NCI-H2029 treated with DMSO at 0.1 percent for 48 hours (cell line): ENCODE results near the gene PAPPA2.

Experiments
- DNase-seq: peaks from one replicate; lab custom pipeline; 2025; lab: John Stamatoyannopoulos, UW

The PAPPA2 gene

DNA sequence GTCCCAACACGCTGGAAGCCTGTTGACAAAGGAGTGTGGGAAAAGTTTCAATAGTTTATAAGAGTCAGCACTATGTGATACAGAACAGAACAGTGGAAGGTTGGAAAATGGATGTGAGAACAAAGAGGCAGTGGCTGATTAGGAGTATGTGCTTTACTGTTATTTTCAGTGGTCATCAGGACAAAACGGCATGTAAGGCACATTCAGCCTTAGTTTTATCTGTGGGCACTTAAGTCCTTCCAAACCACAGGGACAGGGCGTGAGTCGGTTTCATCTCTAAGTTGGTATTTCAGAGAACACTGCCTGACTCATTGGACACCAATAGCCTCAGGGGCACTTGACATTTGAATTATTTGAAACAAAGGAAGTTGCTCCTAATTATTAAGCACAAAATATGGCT, 394.7 kb downstream of the PAPPA2 start:
- no peak for DNase-seq

DNA sequence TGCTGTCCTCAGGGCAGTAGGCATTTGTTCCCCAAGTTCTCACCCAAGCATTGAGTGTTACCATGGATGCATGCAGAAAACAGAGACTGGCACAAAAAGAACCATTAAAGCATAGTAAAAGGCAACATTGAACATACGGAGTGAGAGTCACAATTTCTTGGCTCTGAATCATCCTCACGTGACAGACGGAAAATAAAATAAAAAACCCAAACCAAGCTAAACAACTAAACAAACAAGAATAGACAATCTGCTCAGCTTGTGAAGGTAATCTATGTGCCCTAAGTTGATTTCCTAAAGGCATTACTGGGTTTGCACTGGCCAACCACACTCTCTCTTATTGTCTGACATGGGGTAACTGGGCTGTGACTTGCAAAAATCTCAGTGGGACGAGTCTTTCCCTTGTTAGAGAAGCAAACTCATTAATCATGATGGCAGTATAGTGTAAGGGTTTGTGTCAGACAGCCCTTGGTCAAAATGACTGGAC, 395.5 kb downstream of the PAPPA2 start:
- DNase-seq, result no peak

DNA sequence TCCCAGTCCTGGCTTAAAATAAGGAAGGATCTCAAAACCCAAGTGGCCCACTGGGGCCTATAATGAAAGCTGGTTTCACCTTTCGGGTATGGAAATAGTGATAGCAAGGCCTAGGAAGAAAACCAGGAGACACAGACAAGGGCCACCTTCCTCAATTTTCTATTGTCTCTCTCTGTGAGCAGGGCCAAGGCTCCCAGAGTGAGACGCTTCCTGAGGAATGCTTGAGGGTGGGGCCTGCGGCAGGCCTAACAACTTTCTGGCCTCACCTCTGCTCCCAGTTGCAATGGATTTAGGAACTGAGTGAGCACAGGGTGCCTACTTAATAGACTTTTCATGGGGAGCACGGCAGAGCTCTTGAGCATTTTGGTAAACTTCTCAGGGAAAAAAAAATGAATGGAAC, 400.6 kb downstream of the PAPPA2 start:
- no peak for DNase-seq

DNA sequence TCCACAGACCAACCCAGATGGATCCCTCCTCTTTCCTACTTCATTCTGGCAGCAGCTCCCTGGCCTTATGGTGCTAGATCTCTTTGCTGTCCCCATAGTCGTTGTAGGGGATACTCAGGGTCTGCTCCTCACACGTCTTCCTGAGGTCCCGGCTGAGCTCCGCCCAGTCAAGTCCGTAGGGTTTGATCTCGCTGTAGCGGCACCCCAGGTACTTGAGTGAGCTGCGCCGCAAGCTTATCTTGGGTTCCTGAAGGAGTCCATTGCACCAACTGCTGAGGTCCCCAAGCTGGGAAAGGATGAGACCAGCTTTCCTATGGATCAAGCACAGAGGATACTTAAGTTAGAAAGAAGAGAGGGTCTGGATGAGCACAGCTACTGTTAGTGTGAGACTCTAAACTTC, 401.2 kb downstream of the PAPPA2 start:
- no peak for DNase-seq

DNA sequence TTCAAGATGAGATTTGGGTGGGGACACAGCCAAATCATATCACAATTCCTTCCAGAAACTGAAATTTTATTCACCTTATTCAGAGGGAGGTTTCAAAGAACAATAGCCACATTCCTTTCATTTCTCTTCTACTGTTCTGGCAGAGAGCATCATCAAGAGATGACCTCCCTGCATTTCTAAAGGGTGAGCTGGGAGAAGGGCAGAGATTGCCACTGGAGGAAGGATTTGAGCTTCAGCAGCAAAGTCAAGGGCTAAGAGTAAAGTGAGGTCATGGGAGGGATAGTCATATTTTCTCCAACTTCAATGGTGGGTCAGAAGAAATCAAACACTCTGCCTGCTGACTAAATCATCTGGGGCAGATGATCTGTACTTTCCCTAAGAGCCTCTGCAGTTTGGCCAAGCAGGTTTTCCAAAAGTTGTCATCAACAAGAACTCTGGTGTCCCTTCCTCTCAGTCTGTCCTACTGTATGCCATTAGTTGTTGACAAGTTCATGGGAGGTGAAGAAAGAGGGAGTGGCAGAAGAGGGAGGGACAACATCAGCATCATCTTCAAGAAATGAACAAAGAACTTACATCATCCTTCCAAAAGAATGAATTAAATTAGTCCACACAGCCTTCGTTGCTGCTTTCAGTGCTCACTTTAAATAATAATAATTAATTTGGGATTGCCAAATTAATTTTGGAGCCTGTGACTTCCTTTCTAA, 403.2 kb downstream of the PAPPA2 start:
- DNase-seq, result no peak

DNA sequence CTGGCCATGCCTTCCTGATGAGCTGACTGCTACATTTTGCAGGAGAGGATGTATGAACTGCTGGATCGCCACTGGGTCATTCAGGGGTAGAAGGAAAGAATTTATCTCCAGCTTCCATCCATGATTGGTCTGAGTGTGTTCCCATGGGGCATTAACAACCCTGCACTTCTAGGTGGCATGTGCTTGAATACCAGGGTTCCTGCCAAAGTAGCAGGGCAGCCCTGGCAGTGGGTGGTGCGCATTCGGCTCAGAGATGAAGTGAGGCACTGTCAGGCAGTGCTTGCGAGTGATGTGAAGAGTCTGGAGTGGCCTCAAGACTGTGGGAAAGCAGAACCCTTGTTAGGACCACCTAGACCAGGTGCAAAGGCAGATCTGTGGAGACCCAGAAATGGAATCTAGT, 406.6 kb downstream of the PAPPA2 start:
- no peak for DNase-seq

DNA sequence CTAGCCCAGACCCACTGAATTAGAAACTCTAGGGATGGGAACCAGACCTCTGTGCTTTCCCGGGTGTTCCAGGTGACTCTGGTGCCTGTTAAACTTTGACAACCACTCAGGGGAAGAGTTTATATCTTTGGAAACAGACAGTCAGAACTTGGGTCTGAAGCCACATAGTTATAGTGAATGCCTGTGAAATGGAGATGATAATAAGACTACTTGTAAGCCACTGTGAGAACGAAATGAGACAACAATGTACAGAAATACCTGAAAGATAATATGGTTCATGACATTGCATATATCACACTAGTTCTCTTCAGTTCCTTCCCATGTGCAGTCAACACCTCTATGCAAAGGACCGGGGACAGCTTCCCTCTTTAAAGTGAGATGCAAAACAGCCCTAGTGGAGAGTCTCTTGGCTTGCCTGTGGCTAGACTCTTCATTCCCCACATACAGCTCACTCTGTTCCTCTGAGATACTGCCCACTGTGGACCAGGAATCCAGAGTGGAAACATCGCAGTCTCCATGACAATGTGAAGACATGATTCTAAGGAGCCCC, 414.1 kb downstream of the PAPPA2 start:
- DNase-seq, result no peak

DNA sequence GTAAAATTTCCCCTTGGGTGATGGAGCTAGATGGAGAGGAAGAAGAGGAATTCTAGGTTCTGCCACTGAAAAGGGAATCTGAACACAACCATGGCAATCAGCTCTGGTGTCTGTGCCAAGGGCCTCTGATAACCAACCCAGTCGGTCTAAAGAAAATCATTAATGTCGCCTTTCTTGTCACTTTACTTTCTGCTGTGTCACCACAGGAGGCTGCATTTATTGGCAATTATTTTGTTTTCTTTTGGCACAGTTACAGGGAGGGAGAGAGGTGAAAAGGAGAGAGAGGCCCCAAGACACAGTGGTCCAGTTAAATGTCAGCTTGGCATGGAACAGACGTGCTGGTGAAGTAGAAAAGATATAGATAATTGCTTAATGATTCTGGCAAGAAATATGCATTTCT, 414.6 kb downstream of the PAPPA2 start:
- no peak for DNase-seq

DNA sequence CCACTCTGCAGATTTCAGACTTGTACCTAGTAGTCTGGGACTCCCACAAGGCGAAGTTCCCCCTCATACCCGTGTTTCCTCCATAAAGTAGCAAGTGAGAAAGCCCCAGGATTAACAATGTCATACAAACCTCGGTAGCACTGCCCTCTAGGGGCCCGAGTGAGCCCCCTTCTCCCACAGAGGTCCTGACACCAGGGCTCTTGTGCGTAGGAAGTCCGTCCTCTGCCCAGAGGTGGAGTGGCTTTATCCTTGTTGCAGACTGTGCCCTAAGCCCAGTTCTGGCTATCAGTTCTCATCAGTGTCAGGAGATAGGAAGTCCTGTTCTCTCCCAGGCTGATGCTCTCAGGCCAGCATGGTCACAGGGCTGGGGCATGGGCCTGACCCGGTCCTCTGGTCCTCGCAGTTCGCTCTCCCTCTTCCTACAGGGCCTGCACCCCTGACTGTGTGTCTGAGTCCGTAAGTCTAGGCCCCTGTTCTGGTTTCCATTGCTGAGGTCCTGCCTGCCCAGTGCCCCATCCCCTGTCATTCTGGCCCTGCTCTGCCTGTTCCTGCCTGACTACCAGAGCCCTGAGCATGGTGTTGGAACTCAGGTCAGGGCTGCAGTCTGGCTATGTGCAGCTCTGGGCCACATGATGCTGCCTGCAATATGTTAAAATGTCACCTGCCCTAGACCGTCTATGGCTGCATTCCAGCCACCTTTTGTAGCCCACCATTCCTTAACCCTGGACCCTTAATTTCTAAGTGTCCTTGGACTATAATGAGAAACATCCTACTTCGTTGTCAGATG, 416.0 kb downstream of the PAPPA2 start:
- no peak for DNase-seq

DNA sequence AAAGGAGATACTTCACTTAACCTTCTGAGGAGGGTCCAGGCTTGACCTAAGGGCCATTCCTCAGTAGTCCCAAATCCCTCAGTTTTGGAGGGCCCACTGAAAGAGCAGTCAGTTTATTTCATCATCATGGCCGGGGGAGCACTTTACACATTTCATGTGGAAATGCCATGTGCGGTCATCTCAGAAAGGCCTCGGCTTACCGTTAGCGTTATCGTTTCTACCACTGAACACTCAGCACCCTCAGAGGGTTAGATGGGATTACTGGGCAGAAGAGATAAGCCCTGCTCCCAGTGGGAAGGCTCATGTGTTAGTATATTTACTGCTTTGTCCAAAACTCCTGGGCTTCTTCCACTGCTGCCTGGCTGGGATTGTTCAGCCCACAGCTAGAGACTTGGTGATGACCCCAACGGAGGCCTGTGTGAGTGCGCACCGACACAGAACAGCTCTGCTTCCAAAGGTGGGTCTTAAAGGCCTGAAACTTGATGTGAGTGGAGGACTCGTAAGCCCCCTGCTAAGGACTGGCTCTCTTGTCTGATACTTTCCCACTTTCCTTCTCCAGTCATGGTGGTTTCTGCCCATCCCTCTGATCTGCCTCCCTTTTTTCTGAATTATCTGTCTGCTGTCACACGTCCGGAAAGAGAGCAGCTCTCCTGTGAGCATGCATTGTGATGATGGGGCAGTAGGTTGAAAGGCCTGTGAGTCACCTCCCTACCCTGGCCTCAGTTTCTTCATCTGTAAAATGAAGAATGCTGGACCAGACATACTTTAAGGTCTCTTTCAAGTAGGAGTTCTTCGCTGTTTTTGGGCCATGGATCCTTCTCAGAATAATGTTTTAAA, 417.0 kb downstream of the PAPPA2 start:
- no peak for DNase-seq

DNA sequence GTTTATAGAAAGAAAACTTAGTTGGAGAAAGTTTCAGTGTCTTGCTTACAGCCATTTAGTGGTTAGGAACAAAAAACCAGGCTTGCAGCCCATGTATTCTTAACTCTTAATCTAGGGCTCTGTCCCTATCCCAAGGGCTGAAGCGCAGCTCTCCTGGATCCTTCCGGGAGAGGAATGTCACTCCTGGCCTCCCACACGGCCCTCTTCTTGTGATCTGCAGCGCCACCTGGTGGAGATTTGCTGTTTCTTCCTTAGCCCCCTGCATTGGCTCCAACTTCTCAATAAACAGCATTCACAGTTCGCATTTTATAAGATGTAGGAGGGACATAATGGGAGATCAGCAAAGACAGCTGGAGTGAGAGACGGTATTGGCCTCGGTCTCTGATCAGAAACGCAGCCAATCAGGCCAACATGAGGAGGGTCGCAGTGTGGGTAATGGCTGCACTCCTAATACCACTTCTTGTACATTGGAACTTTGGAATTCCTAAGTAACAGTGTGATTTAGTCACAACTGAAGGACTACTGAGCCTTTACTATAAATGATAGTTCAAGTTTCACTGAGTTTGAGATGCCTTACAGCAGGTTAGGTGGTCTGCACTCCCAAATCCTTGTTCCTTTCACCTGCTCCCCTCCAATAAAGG, 418.1 kb downstream of the PAPPA2 start:
- DNase-seq, result peak; percentile 29

DNA sequence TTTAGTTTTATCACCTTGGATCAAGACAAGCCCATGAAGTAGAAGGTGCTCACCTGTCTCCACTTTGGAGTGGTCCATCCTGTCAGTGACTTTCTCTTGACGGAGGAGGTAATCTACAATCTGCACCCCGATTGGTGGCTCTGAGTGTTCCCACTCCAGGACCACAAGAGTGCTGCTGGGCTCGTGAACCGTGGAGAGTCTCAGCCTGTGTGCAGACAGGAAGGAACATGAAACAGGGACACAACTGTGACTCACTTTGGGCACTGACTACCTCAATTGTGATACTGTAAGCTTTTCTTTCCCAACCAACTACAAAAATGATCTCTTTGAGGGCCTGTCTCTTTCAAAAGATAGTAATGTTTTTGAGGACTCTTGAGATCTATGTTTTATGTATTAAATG, 421.3 kb downstream of the PAPPA2 start:
- no peak for DNase-seq

DNA sequence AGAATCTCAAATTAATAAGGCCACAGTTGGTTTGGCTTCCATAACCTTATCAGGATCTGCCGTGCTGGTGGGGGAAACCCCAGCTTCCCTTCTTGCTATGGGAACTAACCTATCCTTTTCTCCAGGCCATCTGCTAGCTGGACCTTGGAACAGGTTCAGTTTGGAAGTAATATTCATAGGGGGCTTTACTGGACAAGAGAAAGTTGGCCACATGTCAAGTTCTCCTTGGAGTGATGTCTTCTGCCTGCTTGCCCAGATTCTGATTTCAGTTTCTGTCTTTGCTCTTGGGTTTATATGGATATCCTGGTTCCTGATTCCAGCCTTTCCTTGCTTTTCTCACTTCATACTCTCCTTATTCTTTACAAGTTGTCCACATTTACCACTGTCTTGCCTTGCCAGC, 421.9 kb downstream of the PAPPA2 start:
- DNase-seq, result no peak

DNA sequence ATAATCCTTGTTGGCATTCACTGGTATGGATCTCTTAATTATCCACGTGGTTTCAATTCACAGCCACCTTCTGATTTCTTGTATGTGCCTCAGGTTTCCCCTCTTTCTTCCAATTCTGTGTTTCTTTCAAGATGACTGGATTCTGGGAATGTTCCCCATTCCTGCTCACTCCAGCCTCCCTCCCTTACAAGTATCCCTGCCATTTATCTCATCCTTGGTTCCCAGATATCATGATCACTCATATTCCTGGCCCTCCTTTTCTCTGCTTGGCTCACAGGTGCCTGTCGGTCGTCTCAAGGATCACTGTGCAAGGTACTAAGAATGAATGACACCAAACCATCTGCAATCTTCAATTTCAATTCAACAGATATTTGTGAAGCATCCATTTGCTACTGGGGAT, 422.4 kb downstream of the PAPPA2 start:
- DNase-seq, result no peak

DNA sequence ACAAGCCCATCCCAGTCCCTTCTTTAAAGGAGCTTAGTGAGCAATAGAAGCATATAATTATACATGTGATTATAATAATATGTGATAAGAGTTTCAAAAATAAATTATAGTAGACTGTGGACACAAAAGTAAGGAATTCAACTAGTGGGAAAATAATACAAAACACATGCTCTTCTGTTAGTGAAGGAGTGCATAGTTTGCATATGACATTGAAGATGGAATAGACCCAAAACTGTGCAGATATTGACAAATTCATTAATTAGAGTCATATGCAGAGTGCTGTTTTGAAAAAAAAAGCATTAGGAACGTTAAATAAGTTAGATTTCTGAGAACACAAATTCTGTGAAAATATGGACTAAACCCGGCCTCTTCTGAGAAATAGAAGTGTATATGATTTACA, 422.8 kb downstream of the PAPPA2 start:
- DNase-seq, result no peak

DNA sequence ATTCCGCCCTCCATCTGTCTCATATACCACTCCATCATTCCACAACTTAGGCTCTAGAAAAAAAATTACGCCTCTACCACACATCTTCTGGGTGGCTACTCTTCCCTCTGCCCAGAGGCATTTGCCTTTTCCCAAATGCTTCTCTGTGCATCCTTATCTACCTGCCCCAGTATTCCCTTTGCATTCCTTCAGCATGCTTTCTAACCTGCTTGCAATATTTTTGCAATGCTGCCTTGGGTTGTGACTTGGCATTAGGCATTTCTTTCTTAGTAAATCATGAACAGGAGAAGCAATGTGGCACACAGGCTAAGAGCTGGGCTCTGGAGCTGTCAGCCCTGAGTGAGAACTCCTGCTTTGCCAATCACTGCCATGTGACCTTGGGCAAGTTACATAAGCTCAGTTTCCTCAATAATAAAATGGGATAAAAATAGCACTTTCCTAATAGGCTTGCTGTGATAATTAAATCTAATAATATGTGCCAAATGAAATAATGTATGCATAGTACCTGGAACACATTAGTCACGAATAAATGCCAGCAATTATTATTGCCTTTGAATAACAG, 425.6 kb downstream of the PAPPA2 start:
- DNase-seq, result no peak

DNA sequence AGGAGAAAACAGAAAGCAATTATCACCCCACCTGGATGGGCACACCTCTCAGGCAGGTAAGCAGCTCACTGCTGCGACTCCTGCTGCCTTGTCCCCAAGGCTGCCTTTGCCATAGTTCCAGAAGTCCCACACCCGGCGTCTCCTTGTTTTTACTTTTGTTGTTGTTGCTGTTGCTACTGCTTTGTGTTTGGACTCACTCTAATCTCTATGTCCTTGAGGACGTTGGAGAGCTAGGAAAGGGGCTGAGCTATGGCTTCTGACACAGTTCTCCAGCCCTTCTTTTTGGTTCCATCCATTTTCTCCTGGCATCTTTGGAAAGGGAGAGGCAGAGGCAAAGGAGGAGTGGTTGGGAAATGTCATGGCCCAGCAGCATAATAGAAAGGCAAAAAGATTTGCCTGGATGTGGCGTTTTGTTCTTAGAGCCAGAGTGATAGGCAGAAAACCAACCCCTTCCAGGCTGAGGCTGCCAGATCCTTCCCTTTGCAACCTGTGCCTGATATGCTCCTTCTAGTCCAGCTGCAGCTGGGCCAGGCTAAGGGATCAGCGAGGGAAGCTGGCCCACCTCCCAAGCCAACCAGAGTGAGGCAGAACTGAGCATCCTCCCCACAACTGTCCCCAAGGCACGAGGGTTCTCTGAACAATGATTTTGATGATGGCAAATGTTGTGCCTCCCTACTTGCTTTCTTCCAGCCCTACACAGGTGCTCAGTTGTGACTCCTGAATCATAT, 430.8 kb downstream of the PAPPA2 start:
- DNase-seq, result no peak

DNA sequence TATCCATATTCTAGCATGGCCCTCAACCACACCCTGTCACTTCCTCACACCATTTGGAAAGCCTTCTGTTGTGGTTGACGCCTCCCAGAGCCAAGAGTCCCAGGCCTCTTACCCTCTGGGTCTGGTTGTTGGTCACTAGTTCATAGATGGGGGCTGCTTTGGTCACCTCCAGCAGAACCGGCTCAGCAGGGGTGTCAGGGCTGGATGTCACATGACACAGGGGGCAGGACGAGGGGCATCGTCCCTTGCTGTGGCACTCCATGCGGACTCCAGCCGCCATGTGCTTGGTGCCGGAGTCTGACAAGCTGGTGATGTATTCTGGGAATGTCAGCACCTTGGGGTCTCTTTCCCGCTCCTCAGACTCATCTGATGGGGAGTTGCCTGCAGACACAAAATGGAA, 431.5 kb downstream of the PAPPA2 start:
- no peak for DNase-seq
